WTC11 (cell line): ENCODE data around the gene SYTL2.
"Not testable (repeated sequence)": the region's sequence is repeated elsewhere in the genome, so short reads cannot be mapped to it uniquely, and the experiment has no call there.

Experiments used
- CBFB ChIP-seq: sonication (generic); formaldehyde crosslinking; IDR thresholded peaks from 2 replicates; pipeline ENCODE4 v1.8.1; 2022; ENCODE audit warnings: mild to moderate bottlenecking, low read depth, missing genetic modification reagents
- CTCF ChIP-seq: fragments of 200-600 bp; IDR thresholded peaks from 2 replicates; pipeline ENCODE4 v1.8.0; 2022; ENCODE audit warnings: antibody characterized with exemption
- ETV6 ChIP-seq: sonication (generic); formaldehyde crosslinking; IDR thresholded peaks from 2 replicates; pipeline ENCODE4 v1.8.1; 2022; ENCODE audit warnings: mild to moderate bottlenecking, missing genetic modification reagents
- HMGXB4 ChIP-seq: sonication (generic); formaldehyde crosslinking; IDR thresholded peaks from 2 replicates; pipeline ENCODE4 v1.8.1; 2023; ENCODE audit warnings: mild to moderate bottlenecking, moderate library complexity, missing genetic modification reagents
- MAX ChIP-seq: sonication (generic); formaldehyde crosslinking; IDR thresholded peaks from 2 replicates; pipeline ENCODE4 v1.8.0; 2022; ENCODE audit warnings: mild to moderate bottlenecking, missing genetic modification reagents
- NR1H2 ChIP-seq: sonication (generic); formaldehyde crosslinking; IDR thresholded peaks from 2 replicates; pipeline ENCODE4 v1.9.0; 2021; ENCODE audit warnings: mild to moderate bottlenecking, moderate library complexity, missing genetic modification reagents

- TF ChIP-seq CTCF; HMGXB4 (CRISPR knock-in tag); NR1H2 (CRISPR knock-in tag); CBFB; ETV6; MAX (CRISPR knock-in tag): not testable (repeated sequence)
Measured at GRCh38 chr11:85852754-85853153, 41.8 kb upstream of the SYTL2 start.
